ENCODE measurements around the gene ARNT2. TPM values are rescaled to one million over a fixed set of nuclear protein-coding genes. Genes with fewer than 3 reads are reported as not detected.

ARNT2 gene
- total and polyA plus RNA-seq, 12 donors = 0.71 to 6.7 (median 4.0) TPM

GRCh38 chr15:80484333-80484864 lies 80.2 kb downstream of the ARNT2 start:
- H3K9me3 ChIP-seq = no peaks in the 10 kb centered on the region
- DNase-seq = no peak

GRCh38 chr15:80485370-80486164 lies 81.4 kb downstream of the ARNT2 start:
- H3K36me3 ChIP-seq = no peaks in the 10 kb centered on the region
- intact Hi-C loops (cut with DNase I) = no loop called here
- no peak overlapping the region for H3K4me3 ChIP-seq
- H3K27me3 ChIP-seq = peaks cover 0 to 7% (median 0%) of the 10 kb centered on the region in 7 donors
- H3K4me1 ChIP-seq = peaks cover 7 to 56% (median 41%) of the 10 kb centered on the region in 9 donors
- ATAC-seq = no peak
- H3K27ac ChIP-seq = no peak overlapping the region
- DNase-seq = no peak
- H3K9me3 ChIP-seq = no peaks in the 10 kb centered on the region
- 85 to 89% methylated on average over 5 of the region's 5 CpGs for WGBS, 2 donors
- TF ChIP-seq CTCF (IDR thresholded peaks at IDR 0.05) = no peak

More at GRCh38 chr15:80484333-80484864, 80.2 kb downstream of the ARNT2 start:
- no peak for TF ChIP-seq CTCF (IDR thresholded peaks at IDR 0.05)
- no peak for ATAC-seq
- peaks cover 12 to 62% (median 46%) of the 10 kb centered on the region in 9 donors for H3K4me1 ChIP-seq
- H3K27me3 ChIP-seq = peaks cover 0 to 11% (median 0%) of the 10 kb centered on the region in 7 donors
- H3K4me3 ChIP-seq = no peak overlapping the region
- H3K36me3 ChIP-seq = no peaks in the 10 kb centered on the region
- WGBS, 2 donors = 45 to 51% methylated on average over 7 of the region's 7 CpGs
- intact Hi-C loops (cut with DNase I) = no loop called here
- H3K27ac ChIP-seq = no peak overlapping the region

- no peak for TF ChIP-seq CTCF (IDR thresholded peaks at IDR 0.05)
- WGBS, 2 donors = 93 to 96% methylated on average over 4 of the region's 4 CpGs
- Histone ChIP-seq H3K27ac (no peak overlapping the region), H3K9me3 (no peaks in the 10 kb centered on the region), H3K4me3 (no peak overlapping the region), H3K4me1 (peaks cover 3 to 40% (median 25%) of the 10 kb centered on the region in 9 donors), H3K36me3 (no peaks in the 10 kb centered on the region), H3K27me3 (peaks cover 0 to 7% (median 0%) of the 10 kb centered on the region in 7 donors)
- DNase-seq (no peak), ATAC-seq (no peak)
- intact Hi-C loops (cut with DNase I) = no loop called here
Observed at GRCh38 chr15:80487839-80488390, 83.7 kb downstream of the ARNT2 start.

- no peaks in the 10 kb centered on the region for H3K9me3 ChIP-seq
- H3K4me1 ChIP-seq = peaks cover 3 to 28% (median 16%) of the 10 kb centered on the region in 9 donors
- intact Hi-C loops (cut with DNase I) = no loop called here
- peak in 5 of 8 donors; percentile 13 to 63 (median 38) for ATAC-seq
- TF ChIP-seq CTCF (IDR thresholded peaks at IDR 0.05) = no peak
- no peak overlapping the region for H3K4me3 ChIP-seq
- H3K27me3 ChIP-seq = peaks cover 0 to 7% (median 0%) of the 10 kb centered on the region in 7 donors
- no peaks in the 10 kb centered on the region for H3K36me3 ChIP-seq
- no peak for DNase-seq
- 22 to 39% methylated on average over 7 of the region's 7 CpGs for WGBS, 2 donors
- peak overlapping the region in 2 of 10 donors; percentile 20 to 56 for H3K27ac ChIP-seq
Observed at GRCh38 chr15:80489030-80489594, 84.9 kb downstream of the ARNT2 start.
